Stomach (tissue), 4 donors: ENCODE results near the gene MEIG1.
"Not testable (repeated sequence)": the region's sequence is repeated elsewhere in the genome, so short reads cannot be mapped to it uniquely, and the experiment has no call there.

Experiments
- CTCF ChIP-seq, 7 experiments: fragments of 450-650 bp in 4 of 7; fragments of 200-600 bp in 3 of 7; sonication (generic) in 3 of 7; IDR thresholded peaks; one replicate each; pipeline ENCODE4 v1.5.1; 2016 to 2019; ENCODE audit warnings: antibody characterized with exemption in 7 of 7, control low read depth in 2 of 7, mild to moderate bottlenecking in 1 of 7
- POLR2A ChIP-seq, 4 donors: fragments of 450-650 bp; IDR thresholded peaks; one replicate each; pipeline ENCODE4 v1.6.1; 2016; ENCODE audit warnings: antibody characterized with exemption in 4 of 4, control low read depth in 2 of 4, mild to moderate bottlenecking in 1 of 4, moderate library complexity in 1 of 4
- POLR2AphosphoS5 ChIP-seq, 3 donors: sonication (generic); formaldehyde crosslinking; IDR thresholded peaks; one replicate each; pipeline ENCODE4 v1.6.1; 2016; ENCODE audit warnings: antibody characterized with exemption in 3 of 3

- TF ChIP-seq CTCF, POLR2A (IDR thresholded peaks at IDR 0.05): not testable (repeated sequence)
- TF ChIP-seq POLR2AphosphoS5 (IDR thresholded peaks at IDR 0.05) = peak in 1 of 3 donors; percentile 23
These were observed 54.3 kb downstream of the MEIG1 start for GRCh38 chr10:15013530-15013929.
